ENCODE results near the gene C16orf74.

GRCh38 chr16:85687651-85688471 lies 63.0 kb downstream of the C16orf74 start:
- TF ChIP-seq CTCF (conservative IDR thresholded peaks at IDR 0.05): no peak
- no peak for TF ChIP-seq EZH2 (IDR thresholded peaks at IDR 0.05; ENCODE audit: low read depth)
